HUES6 (cell line): ENCODE data around the gene MME.
"Not testable (repeated sequence)": the region's sequence is repeated elsewhere in the genome, so short reads cannot be mapped to it uniquely, and the experiment has no call there.

ENCODE experiments used
- H3K27ac ChIP-seq: 2 replicates; pipeline ENCODE4 v1.7.0; 2013; ENCODE audit warnings: low read depth, mild to moderate bottlenecking, low read length, inconsistent platforms
- H3K27me3 ChIP-seq: 2 replicates; pipeline ENCODE4 v1.6.1; 2013; ENCODE audit warnings: low read length; ENCODE audit not compliant: control insufficient read depth, insufficient read depth
- H3K36me3 ChIP-seq: 2 replicates; pipeline ENCODE4 v1.6.1; 2013; ENCODE audit warnings: low read length; ENCODE audit not compliant: control insufficient read depth, insufficient read depth
- H3K4me1 ChIP-seq: 2 replicates; pipeline ENCODE4 v1.6.1; 2013; ENCODE audit warnings: low read length; ENCODE audit not compliant: control insufficient read depth, insufficient read depth
- H3K4me3 ChIP-seq: 2 replicates; pipeline ENCODE4 v1.5.1; 2013; ENCODE audit warnings: low read depth, low read length
- H3K9ac ChIP-seq: one replicate; pipeline ENCODE4 v1.6.1; 2013; ENCODE audit warnings: mild to moderate bottlenecking, low read length
- H3K9me3 ChIP-seq: 2 replicates; pipeline ENCODE4 v1.6.1; 2013; ENCODE audit warnings: low read depth, low read length; ENCODE audit not compliant: control insufficient read depth, insufficient read depth

MME gene

DNA sequence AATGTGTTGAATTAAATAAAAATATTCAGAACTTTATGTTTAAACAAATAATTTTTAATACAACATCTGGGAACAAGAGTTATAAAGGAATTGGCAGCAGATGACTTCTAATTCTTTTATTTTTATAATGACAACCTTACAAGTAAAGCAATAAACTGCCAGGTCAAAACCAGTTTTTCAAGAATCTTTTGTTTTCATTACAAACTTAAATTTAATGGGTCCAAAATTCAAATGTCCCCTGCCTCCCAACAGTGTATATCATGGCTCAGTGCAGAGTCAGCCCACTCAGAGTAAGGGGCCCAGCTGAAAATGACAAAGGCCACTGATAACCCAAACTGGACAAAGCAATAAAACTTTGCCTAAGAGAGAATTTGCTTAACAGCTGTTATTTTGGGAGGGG is 131.8 kb downstream of the MME start:
- no peaks in the 10 kb centered on the region for H3K27me3 ChIP-seq
- peaks cover 5% of the 10 kb centered on the region; the same call in 1 of the 2 replicates for H3K4me1 ChIP-seq
- H3K9ac ChIP-seq, result no peak overlapping the region
- H3K4me3 ChIP-seq, result no peak overlapping the region
- no peak overlapping the region for H3K27ac ChIP-seq
- H3K36me3 ChIP-seq, result no peaks in the 10 kb centered on the region; the same call in 1 of the 2 replicates
- H3K9me3 ChIP-seq, result peaks cover 7% of the 10 kb centered on the region; the same call in 1 of the 2 replicates

DNA sequence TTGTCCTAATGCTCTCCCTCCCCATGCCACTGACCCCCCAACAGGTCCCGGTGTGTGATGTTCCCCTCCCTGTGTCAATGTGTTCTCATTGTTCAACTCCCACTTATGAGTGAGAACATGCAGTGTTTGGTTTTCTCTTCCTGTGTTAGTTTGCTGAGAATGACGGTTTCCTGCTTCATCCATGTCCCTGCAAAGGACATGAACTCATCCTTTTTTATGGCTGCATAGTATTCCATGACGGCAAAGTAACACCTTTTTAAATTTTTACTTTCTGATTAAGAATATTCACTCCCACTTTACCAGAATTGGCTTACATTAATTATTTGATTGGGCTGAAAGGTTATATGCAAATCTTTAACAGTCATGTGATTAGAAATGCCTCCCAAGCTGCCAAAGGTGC is 135.9 kb downstream of the MME start:
- peaks cover 13% of the 10 kb centered on the region; the same call in 1 of the 2 replicates for H3K9me3 ChIP-seq
- H3K4me3 ChIP-seq, H3K27me3 ChIP-seq, H3K4me1 ChIP-seq, H3K27ac ChIP-seq, H3K9ac ChIP-seq, H3K36me3 ChIP-seq: not testable (repeated sequence)

DNA sequence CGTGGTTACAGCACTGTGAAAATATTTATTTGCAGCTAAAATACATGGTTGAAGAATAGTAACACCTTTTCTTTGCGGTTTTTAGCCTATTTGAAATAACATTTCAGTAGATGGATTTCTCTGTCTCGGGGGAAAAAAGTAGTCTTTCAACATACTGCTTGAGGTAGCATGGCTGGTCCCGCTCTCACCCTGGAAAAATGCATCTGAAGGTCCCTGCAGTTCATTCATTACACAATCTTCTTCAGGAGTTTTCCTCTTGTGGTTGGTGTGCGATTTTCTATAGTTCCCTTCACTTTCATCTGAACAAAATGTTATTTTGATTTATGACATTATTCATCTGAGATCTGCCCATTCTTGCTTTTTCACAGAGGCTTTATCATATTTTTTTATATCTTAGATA is 137.5 kb downstream of the MME start:
- Histone ChIP-seq H3K27ac (no peak overlapping the region), H3K27me3 (no peaks in the 10 kb centered on the region)

DNA sequence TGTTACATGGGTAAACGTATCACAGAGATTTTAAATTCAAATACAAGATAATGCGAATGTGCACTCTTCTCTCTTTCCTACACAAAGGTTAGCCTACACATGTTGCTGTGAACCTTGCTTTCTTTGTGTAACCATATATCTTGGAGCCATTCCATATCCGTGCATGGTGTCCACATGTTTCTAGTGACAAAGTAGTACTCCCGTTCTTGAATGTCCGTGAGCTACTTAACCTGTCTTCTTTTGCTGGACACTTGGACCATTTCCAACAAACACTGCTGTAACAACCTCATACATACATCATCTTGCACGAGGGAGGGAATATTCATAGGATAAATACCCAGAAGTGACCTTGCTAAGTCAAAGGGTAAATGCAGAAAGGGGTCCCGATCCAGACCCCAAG is 138.3 kb downstream of the MME start:
- Histone ChIP-seq H3K27ac (no peak overlapping the region), H3K9ac (no peak overlapping the region), H3K36me3 (no peaks in the 10 kb centered on the region), H3K4me3 (no peak overlapping the region), H3K27me3 (no peaks in the 10 kb centered on the region), H3K9me3 (peaks cover 16% of the 10 kb centered on the region; the same call in 1 of the 2 replicates), H3K4me1 (no peaks in the 10 kb centered on the region)

More for the DNA sequence above, 137.5 kb downstream of the MME start:
- Histone ChIP-seq H3K4me3 (no peak overlapping the region), H3K9me3 (peaks cover 16% of the 10 kb centered on the region; the same call in 1 of the 2 replicates), H3K4me1 (no peaks in the 10 kb centered on the region), H3K9ac (no peak overlapping the region), H3K36me3 (no peaks in the 10 kb centered on the region; the same call in 1 of the 2 replicates)

DNA sequence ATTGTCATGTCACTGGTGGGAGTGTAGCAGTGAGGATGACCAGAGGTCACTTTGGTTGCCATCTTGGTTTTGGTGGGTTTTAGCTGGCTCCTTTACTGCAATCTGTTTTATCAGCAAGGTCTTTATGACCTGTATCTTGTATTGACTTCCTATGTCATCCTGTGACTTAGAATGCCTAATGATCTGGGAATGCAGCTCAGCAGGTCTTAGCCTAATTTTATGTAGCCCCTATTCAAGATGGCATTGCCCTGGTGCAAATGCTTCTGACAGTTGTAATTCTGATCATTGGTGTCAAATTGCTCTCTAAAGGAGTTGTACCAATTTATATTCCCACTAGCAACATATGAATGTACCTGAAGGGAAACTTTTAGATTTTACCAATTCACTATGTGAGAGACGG is 139.0 kb downstream of the MME start:
- H3K9me3 ChIP-seq, result peaks cover 16% of the 10 kb centered on the region; the same call in 1 of the 2 replicates
- no peak overlapping the region for H3K27ac ChIP-seq
- H3K27me3 ChIP-seq, result no peaks in the 10 kb centered on the region
- H3K9ac ChIP-seq, result no peak overlapping the region
- H3K4me1 ChIP-seq, result no peaks in the 10 kb centered on the region
- no peak overlapping the region for H3K4me3 ChIP-seq
- H3K36me3 ChIP-seq, result no peaks in the 10 kb centered on the region

DNA sequence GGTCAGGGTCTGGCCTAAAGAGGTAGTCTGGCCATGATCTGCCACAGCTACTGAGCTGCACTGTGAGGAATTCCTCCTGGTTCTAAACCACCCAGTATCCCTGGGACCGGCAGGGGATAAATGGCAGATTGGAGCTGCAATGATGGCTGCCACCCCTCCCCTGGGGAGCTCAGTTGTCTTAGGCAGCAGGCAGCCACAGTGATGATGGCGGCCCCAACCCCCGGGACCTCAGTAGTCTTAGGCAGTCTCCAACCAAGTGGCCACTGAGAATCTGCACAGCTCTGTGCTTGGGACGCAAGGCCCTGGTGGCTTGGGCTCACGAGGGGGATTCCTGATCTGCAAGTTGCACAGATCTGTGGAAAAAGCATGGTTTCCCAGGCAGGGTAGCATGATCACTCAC is 145.3 kb downstream of the MME start:
- Histone ChIP-seq H3K9me3 (peaks cover 12% of the 10 kb centered on the region; the same call in 1 of the 2 replicates), H3K4me3 (no peak overlapping the region), H3K9ac (no peak overlapping the region), H3K27ac (no peak overlapping the region), H3K36me3 (peaks cover 10% of the 10 kb centered on the region; the same call in 1 of the 2 replicates), H3K27me3 (no peaks in the 10 kb centered on the region), H3K4me1 (no peaks in the 10 kb centered on the region)

DNA sequence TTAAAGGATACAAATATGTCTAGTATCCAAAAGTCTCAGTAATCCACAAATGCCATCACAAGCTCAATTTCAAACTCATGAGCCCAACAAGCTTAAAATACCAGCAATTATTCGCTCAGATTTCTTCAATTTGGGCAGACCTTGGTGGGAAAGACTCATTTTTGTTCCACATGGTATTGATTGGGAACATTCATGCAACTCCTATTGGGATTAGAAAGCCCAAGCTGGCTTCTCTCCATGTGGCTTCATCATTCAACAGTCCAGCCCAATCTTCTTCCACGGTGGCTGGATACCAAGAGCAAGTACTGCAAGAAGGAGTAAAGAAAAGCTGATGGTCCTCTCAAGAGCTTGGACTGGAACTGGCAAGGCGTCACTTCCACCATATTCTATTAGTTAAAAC is 147.0 kb downstream of the MME start:
- no peaks in the 10 kb centered on the region for H3K27me3 ChIP-seq
- H3K36me3 ChIP-seq, result peaks cover 12% of the 10 kb centered on the region; the same call in 1 of the 2 replicates
- no peak overlapping the region for H3K27ac ChIP-seq
- H3K9ac ChIP-seq, result no peak overlapping the region
- peaks cover 4% of the 10 kb centered on the region; the same call in 1 of the 2 replicates for H3K9me3 ChIP-seq
- no peaks in the 10 kb centered on the region for H3K4me1 ChIP-seq
- no peak overlapping the region for H3K4me3 ChIP-seq

DNA sequence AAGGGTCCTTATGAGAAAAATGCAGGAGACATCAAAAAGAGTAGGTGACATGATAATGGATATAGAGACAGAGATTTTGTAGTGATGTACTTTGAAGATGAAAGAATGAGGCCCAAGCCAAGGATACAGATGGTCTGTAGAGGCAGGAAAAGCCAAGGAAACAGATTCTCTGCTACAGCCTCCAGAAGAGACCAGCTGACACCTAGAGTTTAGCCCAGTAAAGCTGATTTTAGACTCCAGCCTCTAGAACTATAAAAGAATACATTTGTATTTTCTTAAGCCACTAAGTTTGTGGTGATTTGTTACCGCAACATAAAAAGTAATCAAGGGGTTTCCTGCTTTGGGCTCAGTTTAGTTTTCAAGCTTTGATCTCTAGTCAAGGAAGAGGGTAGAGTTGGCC is 148.6 kb downstream of the MME start:
- Histone ChIP-seq H3K36me3 (peaks cover 12% of the 10 kb centered on the region; the same call in 1 of the 2 replicates), H3K4me1 (no peaks in the 10 kb centered on the region), H3K4me3 (no peak overlapping the region), H3K27ac (no peak overlapping the region), H3K9me3 (peaks cover 4% of the 10 kb centered on the region; the same call in 1 of the 2 replicates), H3K9ac (no peak overlapping the region), H3K27me3 (no peaks in the 10 kb centered on the region)

DNA sequence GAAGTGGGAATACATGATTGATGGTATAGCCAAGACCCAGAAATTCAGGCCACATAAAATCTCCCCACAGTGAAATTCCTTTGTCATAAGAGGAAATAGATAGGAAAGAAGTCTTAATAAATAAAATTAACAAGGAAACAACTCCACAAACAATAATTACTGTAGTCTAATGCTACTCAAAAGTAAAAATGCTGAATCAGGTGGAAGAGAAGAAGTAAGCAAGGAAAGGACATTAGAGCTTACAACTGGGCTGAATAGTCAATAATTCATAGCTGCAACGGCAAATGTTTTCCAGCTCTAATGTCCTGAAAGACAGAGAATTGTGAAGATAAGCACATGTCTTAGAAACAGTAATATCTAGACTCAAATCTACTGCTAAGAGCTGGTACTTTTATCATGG is 149.0 kb downstream of the MME start:
- Histone ChIP-seq H3K4me3 (no peak overlapping the region), H3K9ac (no peak overlapping the region), H3K27ac (no peak overlapping the region), H3K4me1 (no peaks in the 10 kb centered on the region), H3K36me3 (peaks cover 12% of the 10 kb centered on the region; the same call in 1 of the 2 replicates), H3K27me3 (no peaks in the 10 kb centered on the region), H3K9me3 (peaks cover 4% of the 10 kb centered on the region; the same call in 1 of the 2 replicates)

DNA sequence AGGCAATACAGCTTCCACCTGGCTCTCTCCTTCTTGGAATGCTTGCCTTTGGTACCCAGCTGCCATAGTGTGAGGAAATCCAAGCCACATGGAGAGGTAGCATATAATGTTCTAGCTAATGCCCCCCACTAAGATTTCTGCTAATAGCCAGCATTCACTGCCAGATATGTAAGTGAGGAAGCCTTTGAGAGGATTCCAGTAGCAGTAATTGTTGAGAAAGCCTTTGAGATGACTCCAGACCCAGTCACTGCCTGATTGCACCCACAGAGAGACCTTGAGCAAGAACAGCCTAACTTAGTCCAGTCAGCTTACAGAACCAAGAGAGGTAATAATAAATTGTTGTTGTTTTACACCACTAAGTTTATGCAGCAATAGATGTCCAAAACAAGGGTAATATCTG is 150.3 kb downstream of the MME start:
- Histone ChIP-seq H3K36me3 (peaks cover 12% of the 10 kb centered on the region; the same call in 1 of the 2 replicates), H3K9me3 (peaks cover 4% of the 10 kb centered on the region; the same call in 1 of the 2 replicates), H3K4me3 (no peak overlapping the region), H3K9ac (no peak overlapping the region), H3K27me3 (no peaks in the 10 kb centered on the region), H3K4me1 (no peaks in the 10 kb centered on the region), H3K27ac (no peak overlapping the region)

DNA sequence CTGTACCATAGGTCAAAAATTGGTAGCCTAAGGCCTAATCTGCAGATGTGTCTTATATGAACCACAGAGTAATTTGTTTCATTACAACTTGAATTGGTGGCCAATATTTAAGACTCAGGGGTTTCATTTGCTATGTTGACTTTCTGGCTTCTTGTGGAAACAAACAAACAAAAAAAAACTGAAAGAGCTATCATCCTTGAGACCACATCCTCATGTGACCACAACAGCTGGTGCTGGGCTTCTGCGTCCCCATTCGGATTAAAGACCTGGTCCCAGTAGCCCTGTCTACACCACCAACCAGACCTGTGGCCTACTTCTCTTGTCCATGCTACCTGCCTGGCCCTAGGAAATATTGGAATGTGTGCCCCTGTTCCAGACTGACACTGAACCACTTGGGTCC is 151.7 kb downstream of the MME start:
- no peaks in the 10 kb centered on the region for H3K4me1 ChIP-seq
- no peak overlapping the region for H3K9ac ChIP-seq

More for the DNA sequence above, 151.7 kb downstream of the MME start:
- H3K9me3 ChIP-seq, result no peaks in the 10 kb centered on the region; the same call in 1 of the 2 replicates
- H3K27me3 ChIP-seq, result no peaks in the 10 kb centered on the region
- H3K27ac ChIP-seq, result no peak overlapping the region
- no peak overlapping the region for H3K4me3 ChIP-seq
- H3K36me3 ChIP-seq, result peaks cover 8% of the 10 kb centered on the region; the same call in 1 of the 2 replicates
